NCI-H146 (cell line): Measurements from ENCODE around the gene WDR37.

Experiments used
- DNase-seq: peaks from one replicate; lab custom pipeline; 2025; lab: John Stamatoyannopoulos, UW

WDR37 gene

DNA sequence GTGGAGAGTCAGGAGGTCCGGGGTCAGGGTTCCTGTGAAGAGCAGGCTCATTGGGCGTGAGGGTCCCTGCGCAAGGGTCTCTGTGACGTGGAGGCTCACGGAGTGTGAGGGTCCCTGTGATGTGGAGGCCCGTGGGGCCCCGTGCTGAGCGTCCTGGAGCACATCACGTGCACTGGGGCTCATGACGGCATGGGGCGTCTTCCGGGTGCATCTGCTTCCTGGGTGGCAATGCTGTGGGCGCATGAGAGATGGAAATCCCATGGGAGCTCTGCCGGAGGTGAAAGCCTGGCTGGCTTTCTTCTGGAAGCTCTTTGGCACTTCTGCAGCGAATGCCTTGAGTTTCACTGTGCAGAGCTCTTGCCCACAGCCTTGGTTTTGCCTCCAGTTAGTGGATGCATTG lies 71.4 kb downstream of the WDR37 start:
- no peak for DNase-seq

- no peak for DNase-seq
Measured at GRCh38 chr10:1128115-1128514, 71.9 kb downstream of the WDR37 start.

DNA sequence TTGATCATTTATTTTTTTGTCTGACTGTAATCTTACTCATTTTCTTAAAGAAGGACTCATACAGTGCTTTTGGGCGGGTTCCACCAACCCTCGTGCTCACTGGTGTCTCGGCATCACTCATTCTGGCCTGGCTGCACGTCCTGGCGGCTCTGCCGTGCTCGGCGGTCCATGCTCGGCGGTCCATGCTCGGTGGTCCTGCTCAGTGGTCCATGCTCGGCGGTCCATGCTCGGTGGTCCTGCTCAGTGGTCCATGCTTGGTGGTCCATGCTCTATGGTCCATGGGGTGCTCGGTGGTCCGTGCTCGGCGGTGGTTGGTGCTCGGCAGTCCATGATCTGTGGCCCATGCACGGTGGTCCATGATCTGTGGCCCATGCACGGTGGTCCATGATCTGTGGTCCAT lies 72.5 kb downstream of the WDR37 start:
- no peak for DNase-seq

DNA sequence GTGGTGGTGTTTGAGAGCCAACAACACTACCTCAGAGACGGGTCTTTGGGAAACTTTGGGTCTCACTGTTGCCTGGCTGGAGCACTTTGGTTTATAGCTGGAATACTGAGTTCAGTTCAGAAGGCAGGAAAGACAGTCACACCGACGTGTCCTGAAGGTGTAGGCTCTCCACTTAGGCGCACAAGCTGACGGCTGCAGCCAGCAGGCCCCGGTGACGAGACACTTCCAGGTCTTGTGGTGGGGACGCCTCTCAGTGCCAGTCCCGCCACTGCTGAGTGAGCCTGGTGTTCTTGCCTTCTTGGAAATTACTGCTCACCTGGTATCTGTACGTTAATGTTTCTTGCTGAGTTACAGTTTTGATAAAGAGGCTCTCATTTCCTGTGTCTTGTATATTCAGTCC lies 74.0 kb downstream of the WDR37 start:
- no peak for DNase-seq

DNA sequence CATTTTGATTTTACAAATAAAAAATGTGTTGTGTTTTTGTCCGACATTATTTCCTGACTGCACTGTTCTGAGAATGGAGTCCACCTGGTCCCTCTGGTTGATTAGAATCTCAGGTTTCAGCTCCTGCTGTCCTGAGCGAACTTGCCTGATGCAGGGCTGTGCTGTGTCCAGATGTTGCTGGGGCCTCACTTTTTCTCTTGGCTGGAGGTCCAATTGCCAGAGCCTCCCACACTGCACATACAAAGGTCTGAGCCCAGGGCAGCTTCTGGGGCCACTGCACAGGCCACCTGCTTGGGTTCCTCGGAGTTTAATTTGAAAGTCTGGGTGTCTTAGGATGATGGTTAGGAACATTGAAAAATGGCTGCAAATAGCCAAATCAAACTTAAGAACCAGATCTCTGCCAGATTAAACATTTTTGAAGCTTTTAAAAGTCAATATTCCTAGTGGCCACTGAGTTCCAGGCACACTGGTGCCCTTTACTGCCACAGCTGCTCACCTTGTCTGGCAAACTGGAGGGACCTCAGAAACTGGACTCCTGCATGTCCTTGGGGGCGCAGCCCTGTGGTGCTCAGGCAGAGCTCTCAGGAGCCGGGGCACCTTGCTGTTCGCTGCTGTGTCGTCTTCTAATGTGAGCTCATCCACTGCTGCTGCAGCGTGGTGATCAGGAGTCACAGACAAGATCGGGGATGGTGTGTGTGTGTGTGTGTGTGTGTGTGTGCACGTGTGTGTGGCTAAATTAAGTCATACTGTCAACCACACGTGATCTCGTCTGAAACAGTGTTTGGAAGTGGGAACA lies 75.0 kb downstream of the WDR37 start:
- DNase-seq: peak; percentile 21

- DNase-seq: no peak
Measured at GRCh38 chr10:1132584-1132983, 76.4 kb downstream of the WDR37 start.

- no peak for DNase-seq
Measured at GRCh38 chr10:1133495-1134045, 77.4 kb downstream of the WDR37 start.

- no peak for DNase-seq
Measured at GRCh38 chr10:1134156-1134555, 78.0 kb downstream of the WDR37 start.

GRCh38 chr10:1136268-1136667 lies 80.1 kb downstream of the WDR37 start:
- no peak for DNase-seq

GRCh38 chr10:1137499-1138163 lies 81.4 kb downstream of the WDR37 start:
- no peak for DNase-seq

DNA sequence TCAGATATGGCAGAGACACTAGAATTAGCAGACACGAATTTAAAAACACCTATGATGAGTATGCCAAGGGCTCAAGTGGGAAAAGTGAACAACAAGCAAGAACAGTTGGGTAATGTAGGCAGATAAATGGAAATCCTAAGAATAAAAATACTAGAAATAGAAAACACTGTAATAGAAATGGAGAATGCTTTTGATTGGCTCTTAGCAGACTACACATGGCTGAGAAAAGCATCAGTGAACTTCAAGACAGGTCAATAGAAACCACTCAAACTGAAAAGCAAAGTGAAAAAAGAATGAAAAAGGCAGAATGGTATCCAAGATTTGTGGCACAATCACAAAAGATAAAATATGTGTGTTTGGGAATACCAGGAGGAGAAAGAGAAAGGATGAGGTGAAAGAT lies 82.3 kb downstream of the WDR37 start:
- no peak for DNase-seq

DNA sequence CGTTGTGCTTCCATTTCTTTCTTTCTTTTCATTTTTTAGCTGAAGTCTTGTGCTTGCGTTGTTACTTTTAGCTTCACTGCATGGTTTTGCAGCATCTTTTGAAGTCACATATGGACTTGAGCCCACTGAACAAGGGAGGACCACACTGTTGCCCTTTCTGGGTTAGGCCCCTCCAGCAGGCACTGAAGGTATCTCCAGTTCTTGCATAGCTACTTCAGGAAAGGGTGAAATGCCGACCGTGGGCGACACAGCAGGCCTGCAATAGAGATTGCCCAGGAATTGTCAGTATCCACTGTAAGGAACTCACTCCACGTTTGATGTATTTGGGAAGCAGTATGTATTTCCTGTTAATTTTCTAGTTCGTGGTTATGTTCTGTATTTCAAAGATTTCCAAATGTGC lies 85.1 kb downstream of the WDR37 start:
- DNase-seq: no peak

DNA sequence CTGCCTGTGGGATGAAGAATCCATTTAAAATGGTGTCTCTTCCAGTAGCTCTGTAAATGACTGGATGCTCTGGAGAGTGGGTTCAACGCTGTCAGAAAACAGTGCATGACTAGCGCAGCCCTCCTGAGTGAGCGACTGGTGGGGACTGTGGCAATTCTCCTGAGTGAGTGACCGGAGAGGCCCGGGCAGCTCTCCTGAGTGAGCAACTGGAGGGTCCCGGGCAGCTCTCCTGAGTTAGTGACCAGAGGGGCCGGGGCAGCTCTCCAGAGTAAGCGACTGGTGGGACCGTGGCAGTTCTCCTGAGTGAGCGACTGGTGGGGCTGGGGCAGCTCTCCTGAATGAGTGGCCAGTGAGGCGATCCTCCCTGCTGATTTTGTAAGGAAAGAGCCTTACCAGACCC lies 85.5 kb downstream of the WDR37 start:
- DNase-seq: no peak

DNA sequence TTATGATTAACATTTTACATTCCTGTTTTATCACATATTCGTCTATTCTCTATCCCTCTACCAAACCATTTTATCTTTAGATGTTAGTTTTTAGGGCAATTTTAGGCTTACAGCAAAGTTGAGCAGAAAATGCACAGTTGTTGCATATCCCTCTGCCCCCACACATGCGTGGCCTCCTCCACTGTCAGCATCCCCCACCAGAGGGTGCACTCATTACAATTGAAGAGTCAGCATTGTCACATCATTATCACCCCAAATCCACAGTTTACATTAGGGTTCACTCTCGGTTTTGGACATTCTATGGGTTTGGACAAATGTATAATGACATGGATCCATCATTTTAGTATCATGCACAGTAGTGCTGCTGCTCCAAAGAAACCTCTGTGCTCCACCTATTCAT lies 86.4 kb downstream of the WDR37 start:
- no peak for DNase-seq

DNA sequence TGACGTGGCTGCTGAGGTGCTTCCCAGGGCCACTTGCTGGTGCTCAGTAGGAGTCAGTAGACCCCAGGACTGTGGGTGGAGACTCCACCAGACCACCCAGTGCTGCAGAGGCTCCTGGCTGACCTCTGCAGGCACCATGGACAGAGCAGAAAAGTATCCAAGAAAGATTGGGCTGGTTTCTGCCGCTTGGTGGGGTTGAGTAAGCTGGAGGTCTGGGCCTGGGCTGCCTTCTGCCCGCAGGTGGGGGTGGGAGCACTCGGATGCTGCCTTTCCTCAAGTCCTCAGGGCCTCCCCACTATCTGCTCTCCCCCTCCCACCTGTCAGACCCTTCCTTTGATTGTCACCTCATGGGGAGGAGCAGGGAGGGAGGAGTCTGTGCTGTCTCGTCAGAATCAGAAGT lies 91.6 kb downstream of the WDR37 start:
- no peak for DNase-seq

DNA sequence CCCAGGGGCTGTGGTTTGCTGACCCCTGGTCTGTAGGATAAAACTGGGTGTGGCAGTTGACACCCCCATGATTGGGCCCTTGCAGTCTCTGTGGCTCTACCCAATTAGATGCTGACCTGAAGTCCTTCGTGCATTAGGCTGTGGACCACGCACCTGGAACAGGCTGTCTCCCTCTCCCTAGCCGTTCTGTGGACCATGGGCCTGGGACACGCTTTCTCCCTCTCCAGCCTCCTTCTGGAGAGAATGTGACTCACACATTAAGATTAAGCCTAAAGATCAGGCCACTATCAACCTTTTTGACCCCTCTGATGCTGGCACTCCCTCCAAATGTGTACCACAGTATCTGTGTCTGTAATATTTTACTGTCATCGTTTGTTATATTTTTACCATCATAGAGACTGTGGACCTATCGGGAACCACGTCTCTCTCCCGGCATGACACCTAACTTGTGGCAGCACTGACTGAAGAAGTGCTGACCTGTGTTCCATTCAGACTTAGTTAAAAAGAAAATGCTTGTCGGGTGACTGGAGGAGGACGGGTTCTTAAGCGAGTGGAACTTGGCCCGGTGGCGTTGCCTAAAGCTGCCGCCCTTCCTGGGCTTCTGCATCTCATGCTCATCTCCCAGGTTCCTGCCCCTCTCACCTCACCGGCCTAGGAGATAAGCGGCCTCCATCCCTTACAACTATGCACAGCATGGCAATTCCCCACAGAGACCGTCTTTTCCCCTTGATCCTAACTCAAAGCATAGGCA lies 92.8 kb downstream of the WDR37 start:
- DNase-seq: no peak

DNA sequence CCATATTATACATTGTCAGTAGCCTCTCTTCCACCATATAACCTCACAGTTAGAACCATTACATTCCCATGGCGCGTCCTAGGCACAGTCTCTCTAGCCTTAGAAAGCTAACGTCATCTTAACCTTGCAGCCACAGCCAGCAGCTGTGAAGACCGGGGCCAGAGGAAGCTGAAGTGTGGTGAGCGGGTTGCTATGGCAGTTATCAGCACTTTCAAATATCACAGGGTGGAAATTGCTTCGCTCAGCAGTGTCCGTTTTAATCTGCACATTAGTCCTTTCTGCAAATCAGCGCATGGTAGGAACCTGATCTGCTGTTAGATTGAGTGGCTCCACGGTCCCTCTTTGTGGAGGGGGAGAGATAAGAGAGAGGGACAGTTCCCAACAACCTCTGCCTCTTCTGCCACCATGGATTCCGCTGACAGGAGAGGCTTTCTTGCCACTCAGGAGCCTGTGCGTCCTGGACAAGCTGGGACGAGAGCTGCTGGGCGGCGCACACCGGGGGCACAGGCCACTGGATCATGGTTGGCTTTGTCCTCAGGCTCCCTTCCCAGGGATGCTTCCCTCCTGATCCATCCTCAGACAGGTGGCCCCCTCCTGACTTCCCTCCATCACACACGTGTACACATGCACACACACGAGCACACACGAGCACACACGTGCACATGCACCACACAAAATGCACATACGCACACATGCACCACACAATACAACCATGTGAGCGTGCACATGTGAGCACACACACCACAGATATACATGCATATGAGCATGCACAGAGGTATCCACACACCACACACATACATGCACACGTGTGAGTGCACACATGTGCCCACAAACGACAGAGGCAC lies 93.8 kb downstream of the WDR37 start:
- peak; percentile 90 for DNase-seq

DNA sequence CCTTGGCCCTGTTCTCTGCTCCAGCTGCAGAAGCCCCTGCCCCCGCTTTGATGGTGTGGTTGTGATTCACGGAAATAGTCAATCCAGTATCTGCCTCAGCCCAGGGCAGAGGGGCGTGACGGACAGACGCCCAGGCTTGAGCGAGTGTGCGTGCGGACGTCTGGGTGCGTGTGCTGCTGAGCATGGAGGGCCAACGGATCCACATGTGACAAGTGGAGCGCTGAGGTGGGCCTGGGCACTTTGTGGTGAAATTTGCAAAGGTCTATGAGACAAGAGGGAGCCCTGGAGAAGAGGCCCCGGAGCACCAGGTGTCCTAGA lies 94.4 kb downstream of the WDR37 start:
- DNase-seq: no peak

GRCh38 chr10:1151076-1152033 lies 95.2 kb downstream of the WDR37 start:
- no peak for DNase-seq

- no peak for DNase-seq
Measured at GRCh38 chr10:1152386-1153250, 96.4 kb downstream of the WDR37 start.
